Measurements from ENCODE around the gene DDIAS. TPM values are rescaled to one million over a fixed set of nuclear protein-coding genes. Genes with fewer than 3 reads are reported as not detected.
"Not testable (repeated sequence)": the region's sequence is repeated elsewhere in the genome, so short reads cannot be mapped to it uniquely, and the experiment has no call there.

Gene DDIAS, protein sequence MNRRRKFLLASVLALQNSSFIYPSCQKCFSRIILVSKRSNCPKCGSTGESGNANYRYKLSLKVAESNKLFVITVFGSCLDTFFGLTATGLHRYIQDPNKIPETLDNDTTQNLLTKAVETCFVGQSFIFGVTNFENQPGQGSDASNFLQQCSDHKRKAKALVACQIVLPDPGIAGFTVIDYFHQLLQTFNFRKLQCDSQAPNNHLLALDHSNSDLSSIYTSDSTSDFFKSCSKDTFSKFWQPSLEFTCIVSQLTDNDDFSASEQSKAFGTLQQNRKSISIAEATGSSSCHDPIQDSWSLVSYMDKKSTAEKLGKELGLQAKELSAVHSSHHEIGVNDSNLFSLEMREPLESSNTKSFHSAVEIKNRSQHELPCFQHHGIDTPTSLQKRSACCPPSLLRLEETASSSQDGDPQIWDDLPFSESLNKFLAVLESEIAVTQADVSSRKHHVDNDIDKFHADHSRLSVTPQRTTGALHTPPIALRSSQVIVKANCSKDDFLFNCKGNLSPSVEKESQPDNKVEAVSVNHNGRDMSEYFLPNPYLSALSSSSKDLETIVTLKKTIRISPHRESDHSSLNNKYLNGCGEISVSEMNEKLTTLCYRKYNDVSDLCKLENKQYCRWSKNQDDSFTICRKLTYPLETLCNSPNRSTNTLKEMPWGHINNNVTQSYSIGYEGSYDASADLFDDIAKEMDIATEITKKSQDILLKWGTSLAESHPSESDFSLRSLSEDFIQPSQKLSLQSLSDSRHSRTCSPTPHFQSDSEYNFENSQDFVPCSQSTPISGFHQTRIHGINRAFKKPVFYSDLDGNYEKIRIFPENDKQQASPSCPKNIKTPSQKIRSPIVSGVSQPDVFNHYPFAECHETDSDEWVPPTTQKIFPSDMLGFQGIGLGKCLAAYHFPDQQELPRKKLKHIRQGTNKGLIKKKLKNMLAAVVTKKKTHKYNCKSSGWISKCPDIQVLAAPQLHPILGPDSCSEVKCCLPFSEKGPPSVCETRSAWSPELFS
- 1 to 10 TPM in 2 of 4 donors, under 1 TPM in 1, not detected in 1; 0.59 to 6.2 (median 2.2) TPM for total RNA-seq

DNA sequence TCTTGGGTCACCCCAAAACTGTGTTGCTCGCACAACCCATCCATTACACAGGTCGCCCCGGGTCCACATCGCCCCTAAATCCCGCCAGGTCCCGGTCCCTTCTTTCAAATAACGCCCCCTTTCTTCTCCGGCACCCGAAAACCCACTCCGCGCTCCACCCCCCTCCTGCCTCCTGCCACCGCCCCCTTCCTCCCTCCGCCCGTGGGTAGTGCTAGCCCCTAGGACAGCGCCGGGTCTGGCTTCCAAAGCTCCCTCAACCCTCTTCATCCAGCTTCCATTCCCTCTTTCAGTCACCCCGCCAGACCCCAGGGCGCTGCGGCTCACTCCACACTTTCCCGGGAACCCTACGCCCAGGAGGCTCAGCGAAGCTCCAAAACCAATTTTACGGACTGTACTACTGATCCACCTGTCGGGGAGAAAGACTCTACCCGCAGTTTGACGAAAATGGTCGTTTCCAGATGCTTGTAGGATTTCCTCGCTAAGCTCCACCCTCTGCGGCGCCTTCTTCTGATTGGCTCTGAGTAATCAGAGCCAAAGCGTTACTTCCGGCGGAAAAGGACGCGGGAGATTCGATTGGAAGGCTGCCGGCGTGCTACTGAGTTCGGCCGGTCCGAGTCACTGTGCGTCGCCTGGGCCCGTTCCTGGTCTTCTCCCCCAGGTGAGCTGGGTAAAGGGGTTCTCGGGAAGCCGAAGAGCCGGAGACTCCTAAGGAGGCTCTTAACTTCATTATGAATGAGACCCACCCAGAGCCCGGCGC lies at the start of gene DDIAS:
Gene DDIAS (plus strand): TSS at position 572 of the 757 bp plus-strand sequence. CDS start 13,003 bp downstream, outside the sequence.
- Histone ChIP-seq H3K27ac (peak within 1 kb of the TSS; percentile 95 to 96), H3K36me3 (no peaks in the 10 kb centered on the region), H3K27me3 (no peaks in the 10 kb centered on the region), H3K9me3 (no peaks in the 10 kb centered on the region), H3K4me3 (peak within 1 kb of the TSS; percentile 67 to 75), H3K4me1 (peaks cover 0 to 3% of the 10 kb centered on the region in 2 donors)
- TF ChIP-seq, protein P1, sequence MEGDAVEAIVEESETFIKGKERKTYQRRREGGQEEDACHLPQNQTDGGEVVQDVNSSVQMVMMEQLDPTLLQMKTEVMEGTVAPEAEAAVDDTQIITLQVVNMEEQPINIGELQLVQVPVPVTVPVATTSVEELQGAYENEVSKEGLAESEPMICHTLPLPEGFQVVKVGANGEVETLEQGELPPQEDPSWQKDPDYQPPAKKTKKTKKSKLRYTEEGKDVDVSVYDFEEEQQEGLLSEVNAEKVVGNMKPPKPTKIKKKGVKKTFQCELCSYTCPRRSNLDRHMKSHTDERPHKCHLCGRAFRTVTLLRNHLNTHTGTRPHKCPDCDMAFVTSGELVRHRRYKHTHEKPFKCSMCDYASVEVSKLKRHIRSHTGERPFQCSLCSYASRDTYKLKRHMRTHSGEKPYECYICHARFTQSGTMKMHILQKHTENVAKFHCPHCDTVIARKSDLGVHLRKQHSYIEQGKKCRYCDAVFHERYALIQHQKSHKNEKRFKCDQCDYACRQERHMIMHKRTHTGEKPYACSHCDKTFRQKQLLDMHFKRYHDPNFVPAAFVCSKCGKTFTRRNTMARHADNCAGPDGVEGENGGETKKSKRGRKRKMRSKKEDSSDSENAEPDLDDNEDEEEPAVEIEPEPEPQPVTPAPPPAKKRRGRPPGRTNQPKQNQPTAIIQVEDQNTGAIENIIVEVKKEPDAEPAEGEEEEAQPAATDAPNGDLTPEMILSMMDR (IDR thresholded peaks at IDR 0.05), result peak in 1 of 4 experiments; percentile 10
- peak; percentile 70 to 88 for TF ChIP-seq POLR2A (IDR thresholded peaks at IDR 0.05)
- peak; percentile 94 to 97 for DNase-seq
- intact Hi-C loops (cut with DNase I; ENCODE audit: low total_unique reads), result loop anchor here (10.0 kb wide), 1 partner anchor 293 kb away; the partner anchor contains the start of gene ANKRD42

DNA sequence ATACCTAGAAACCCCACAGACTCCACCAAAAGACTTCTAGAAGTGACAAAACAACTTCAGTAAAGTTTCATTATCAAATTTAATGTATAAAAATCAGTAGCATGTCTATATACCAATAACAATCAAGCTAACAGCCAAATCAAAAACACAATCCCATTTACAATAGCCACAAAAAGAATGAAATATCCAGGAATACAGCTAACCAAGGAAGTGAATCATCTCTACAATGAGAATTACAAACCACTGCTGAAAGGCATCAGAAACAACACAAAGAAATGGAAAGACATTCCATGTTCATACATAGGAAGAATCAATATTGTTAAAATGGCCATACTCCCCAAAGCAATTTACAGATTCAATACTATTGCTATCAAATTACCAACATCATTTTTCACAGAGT lies 47.3 kb upstream of the DDIAS start:
- Histone ChIP-seq H3K4me3 (no peak overlapping the region), H3K4me1 (peaks cover 0 to 3% of the 10 kb centered on the region in 2 donors), H3K36me3 (no peaks in the 10 kb centered on the region), H3K9me3 (no peaks in the 10 kb centered on the region), H3K27ac (no peak overlapping the region), H3K27me3 (no peaks in the 10 kb centered on the region)
- TF ChIP-seq, protein P1 (IDR thresholded peaks at IDR 0.05), result no peak
- no peak for TF ChIP-seq POLR2A (IDR thresholded peaks at IDR 0.05)
- intact Hi-C loops (cut with DNase I; ENCODE audit: low total_unique reads), result no loop called here
- no peak for DNase-seq

DNA sequence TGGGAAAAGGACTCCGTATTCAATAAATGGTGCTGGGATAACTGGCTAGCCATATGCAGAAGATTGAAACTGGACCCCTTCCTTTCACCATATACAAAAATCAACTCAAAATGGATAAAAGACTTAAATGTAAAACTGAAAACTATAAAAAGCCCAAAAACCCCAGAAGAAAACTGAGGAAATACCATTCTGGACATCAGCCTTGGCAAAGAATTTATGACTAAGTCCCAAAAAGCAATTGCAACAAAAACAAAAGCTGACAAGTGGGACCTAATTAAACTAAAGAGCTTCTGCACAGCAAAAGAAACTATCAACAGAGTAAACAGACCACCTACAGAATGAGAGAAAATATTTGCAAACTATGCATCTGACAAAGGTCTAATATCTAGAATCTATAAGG lies 46.6 kb upstream of the DDIAS start:
- H3K4me3 ChIP-seq; DNase-seq; H3K4me1 ChIP-seq; intact Hi-C loops (cut with DNase I; ENCODE audit: low total_unique reads); H3K27me3 ChIP-seq; H3K36me3 ChIP-seq; H3K9me3 ChIP-seq; H3K27ac ChIP-seq: not testable (repeated sequence)

DNA sequence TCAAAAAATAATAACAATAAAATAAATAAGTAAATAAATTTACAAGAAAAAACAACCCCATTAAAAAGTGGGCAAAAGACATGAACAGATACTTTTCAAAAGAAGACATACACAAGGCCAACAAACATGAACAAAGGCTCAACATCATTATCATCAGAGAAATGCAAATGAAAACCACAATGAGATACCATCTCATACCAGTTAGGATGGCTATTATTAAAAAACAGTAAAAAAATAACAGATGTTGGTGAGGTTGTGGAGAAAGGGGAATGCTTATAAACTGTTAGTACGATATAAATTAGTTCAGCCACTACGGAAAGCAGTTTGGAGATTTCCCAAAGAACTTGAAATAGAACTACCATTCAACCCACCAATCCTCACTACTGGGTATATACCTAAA lies 45.9 kb upstream of the DDIAS start:
- H3K27ac ChIP-seq, result no peak overlapping the region
- intact Hi-C loops (cut with DNase I; ENCODE audit: low total_unique reads), result no loop called here
- H3K27me3 ChIP-seq, result no peaks in the 10 kb centered on the region
- TF ChIP-seq, protein P1 (IDR thresholded peaks at IDR 0.05), result no peak
- no peak for TF ChIP-seq POLR2A (IDR thresholded peaks at IDR 0.05)
- DNase-seq, result no peak
- H3K4me3 ChIP-seq, result no peak overlapping the region
- no peaks in the 10 kb centered on the region for H3K9me3 ChIP-seq
- no peaks in the 10 kb centered on the region for H3K36me3 ChIP-seq
- H3K4me1 ChIP-seq, result peaks cover 0 to 3% of the 10 kb centered on the region in 2 donors

DNA sequence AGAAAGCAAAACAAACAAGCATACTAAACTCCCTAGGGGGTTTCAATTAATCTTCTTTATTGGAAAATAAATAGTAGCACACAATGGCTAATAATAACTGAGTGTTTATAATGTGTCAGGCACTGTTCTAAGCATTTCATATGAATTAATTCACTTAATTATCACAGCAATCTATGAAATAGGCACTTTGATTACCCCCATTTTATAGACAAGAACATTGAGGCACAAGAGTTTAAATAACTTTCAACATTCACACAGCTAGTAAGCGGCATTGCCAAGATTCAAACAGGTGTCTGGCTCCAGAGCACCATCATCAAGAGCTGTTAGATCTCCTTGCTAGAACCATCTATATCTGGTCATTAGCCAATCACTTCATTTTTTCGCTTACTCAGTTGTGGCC lies 44.4 kb upstream of the DDIAS start:
- H3K27me3 ChIP-seq, result no peaks in the 10 kb centered on the region
- no peak overlapping the region for H3K27ac ChIP-seq
- intact Hi-C loops (cut with DNase I; ENCODE audit: low total_unique reads), result no loop called here
- H3K9me3 ChIP-seq, result no peaks in the 10 kb centered on the region
- H3K36me3 ChIP-seq, result no peaks in the 10 kb centered on the region
- H3K4me1 ChIP-seq, result peaks cover 0 to 3% of the 10 kb centered on the region in 2 donors
- no peak overlapping the region for H3K4me3 ChIP-seq
- no peak for DNase-seq
- no peak for TF ChIP-seq POLR2A (IDR thresholded peaks at IDR 0.05)
- TF ChIP-seq, protein P1 (IDR thresholded peaks at IDR 0.05), result no peak

All from uterus (tissue), 4 donors.